GM19328 (cell line): ENCODE results near the gene ENDOV.
"Not testable (repeated sequence)": the region's sequence is repeated elsewhere in the genome, so short reads cannot be mapped to it uniquely, and the experiment has no call there.

Source experiments
- ATAC-seq: cut with Tn5 transposase; IDR thresholded peaks from one replicate; pipeline ENCODE4 v1.9.1; 2021; ENCODE audit warnings: mild to moderate bottlenecking, moderate library complexity; ENCODE audit not compliant: unreplicated experiment

ENDOV gene

GRCh38 chr17:80388175-80388574 is 26.8 kb upstream of the ENDOV start:
- ATAC-seq = no peak

- ATAC-seq = no peak
Observed at GRCh38 chr17:80388601-80389000, 26.4 kb upstream of the ENDOV start.

- no peak for ATAC-seq
Observed at GRCh38 chr17:80389011-80389995, 25.7 kb upstream of the ENDOV start.

- ATAC-seq = no peak
Observed at GRCh38 chr17:80393241-80393890, 21.6 kb upstream of the ENDOV start.

GRCh38 chr17:80393961-80394360 is 21.0 kb upstream of the ENDOV start:
- no peak for ATAC-seq

GRCh38 chr17:80394629-80395216 is 20.2 kb upstream of the ENDOV start:
- no peak for ATAC-seq

GRCh38 chr17:80395402-80396151 is 19.4 kb upstream of the ENDOV start:
- ATAC-seq = no peak

- no peak for ATAC-seq
Observed at GRCh38 chr17:80396157-80397033, 18.6 kb upstream of the ENDOV start.

GRCh38 chr17:80397034-80397387 is 18.0 kb upstream of the ENDOV start:
- ATAC-seq = no peak

- ATAC-seq = no peak
Observed at GRCh38 chr17:80397686-80398085, 17.3 kb upstream of the ENDOV start.

GRCh38 chr17:80401086-80401485 is 13.9 kb upstream of the ENDOV start:
- not testable (repeated sequence) for ATAC-seq

GRCh38 chr17:80402102-80402501 is 12.9 kb upstream of the ENDOV start:
- not testable (repeated sequence) for ATAC-seq

- no peak for ATAC-seq
Observed at GRCh38 chr17:80402959-80403358, 12.0 kb upstream of the ENDOV start.

GRCh38 chr17:80406146-80406545 is 8.8 kb upstream of the ENDOV start:
- no peak for ATAC-seq

- ATAC-seq = not testable (repeated sequence)
Observed at GRCh38 chr17:80407917-80408316, 7.0 kb upstream of the ENDOV start.

- no peak for ATAC-seq
Observed at GRCh38 chr17:80408872-80409271, 6.1 kb upstream of the ENDOV start.

GRCh38 chr17:80409626-80410025 is 5.3 kb upstream of the ENDOV start:
- ATAC-seq = no peak

GRCh38 chr17:80410441-80411087 is 4.4 kb upstream of the ENDOV start:
- not testable (repeated sequence) for ATAC-seq

GRCh38 chr17:80413771-80414507 is 1.0 kb upstream of the ENDOV start:
- no peak for ATAC-seq
